H9 (cell line): Measurements from ENCODE around the gene ASMTL. TPM values are rescaled to one million over a fixed set of nuclear protein-coding genes. Genes with fewer than 3 reads are reported as not detected.

Experiments
- DNase-seq: peaks from one replicate; pipeline ENCODE4 v3.0.0-alpha.2; 2017
- H2AFZ ChIP-seq: one replicate; pipeline ENCODE4 v1.6.1; 2013; ENCODE audit warnings: mild to moderate bottlenecking, low read length, control low read depth, moderate library complexity
- H2AK5ac ChIP-seq: 2 replicates; pipeline ENCODE4 v1.6.1; 2013; ENCODE audit warnings: low read length, control low read depth, mixed read lengths; ENCODE audit not compliant: insufficient read length
- H2BK120ac ChIP-seq: one replicate; pipeline ENCODE4 v1.6.1; 2013; ENCODE audit warnings: low read depth, mild to moderate bottlenecking, low read length, control low read depth, inconsistent platforms; ENCODE audit not compliant: poor library complexity, severe bottlenecking
- H2BK12ac ChIP-seq: 2 replicates; pipeline ENCODE4 v1.6.1; 2013; ENCODE audit warnings: low read length, control low read depth, mixed read lengths, low read depth; ENCODE audit not compliant: insufficient read length
- H2BK15ac ChIP-seq: 2 replicates; pipeline ENCODE4 v1.6.1; 2013; ENCODE audit warnings: low read depth, low read length, control low read depth
- H2BK20ac ChIP-seq: one replicate; pipeline ENCODE4 v1.6.1; 2013; ENCODE audit warnings: low read depth, mild to moderate bottlenecking, low read length, control low read depth, inconsistent platforms; ENCODE audit not compliant: poor library complexity, severe bottlenecking
- H2BK5ac ChIP-seq: 2 replicates; pipeline ENCODE4 v1.6.1; 2013; ENCODE audit warnings: low read length, control low read depth, mixed read lengths; ENCODE audit not compliant: insufficient read length
- H3K14ac ChIP-seq: 2 replicates; pipeline ENCODE4 v1.6.1; 2013; ENCODE audit warnings: low read length, control low read depth; ENCODE audit not compliant: insufficient read depth
- H3K18ac ChIP-seq: 2 replicates; pipeline ENCODE4 v1.6.1; 2013; ENCODE audit warnings: low read depth, mild to moderate bottlenecking, mixed read lengths, low read length, control low read depth; ENCODE audit not compliant: insufficient read length
- H3K23ac ChIP-seq: 2 replicates; pipeline ENCODE4 v1.6.1; 2013; ENCODE audit warnings: low read length, control low read depth, mixed read lengths, low read depth; ENCODE audit not compliant: insufficient read length
- H3K23me2 ChIP-seq: 2 replicates; pipeline ENCODE4 v1.6.1; 2013; ENCODE audit warnings: low read depth, mild to moderate bottlenecking, mixed read lengths, low read length, control low read depth; ENCODE audit not compliant: insufficient read length, poor library complexity, severe bottlenecking
- H3K27ac ChIP-seq: 2 replicates; pipeline ENCODE4 v1.5.1; 2013; ENCODE audit warnings: low read length, control low read depth, mixed read lengths, low read depth; ENCODE audit not compliant: insufficient read length
- H3K27me3 ChIP-seq: 2 replicates; pipeline ENCODE4 v1.6.1; 2013; ENCODE audit warnings: low read length, control low read depth, inconsistent platforms; ENCODE audit not compliant: insufficient read depth
- H3K4ac ChIP-seq: 2 replicates; pipeline ENCODE4 v1.6.1; 2013; ENCODE audit warnings: low read depth, mild to moderate bottlenecking, control low read depth, inconsistent platforms, low read length, moderate library complexity
- H3K4me1 ChIP-seq: 2 replicates; pipeline ENCODE4 v1.6.1; 2013; ENCODE audit warnings: low read length, control low read depth, inconsistent platforms; ENCODE audit not compliant: insufficient read depth
- H3K4me2 ChIP-seq: 2 replicates; pipeline ENCODE4 v1.6.1; 2013; ENCODE audit warnings: low read length, control low read depth, mixed read lengths; ENCODE audit not compliant: insufficient read length, insufficient read depth
- H3K56ac ChIP-seq: 2 replicates; pipeline ENCODE4 v1.6.1; 2013; ENCODE audit warnings: low read depth, mild to moderate bottlenecking, mixed read lengths, low read length, control low read depth; ENCODE audit not compliant: insufficient read length
- H3K79me1 ChIP-seq: 2 replicates; pipeline ENCODE4 v1.6.1; 2013; ENCODE audit warnings: low read depth, mild to moderate bottlenecking, moderate library complexity, low read length, control low read depth, inconsistent platforms; ENCODE audit not compliant: insufficient read depth, poor library complexity, severe bottlenecking
- H3K79me2 ChIP-seq: 2 replicates; pipeline ENCODE4 v1.6.1; 2013; ENCODE audit warnings: low read length, control low read depth, inconsistent platforms; ENCODE audit not compliant: insufficient read depth
- H3K9ac ChIP-seq: 2 replicates; pipeline ENCODE4 v1.6.1; 2013; ENCODE audit warnings: low read length, control low read depth, mixed read lengths; ENCODE audit not compliant: insufficient read length; ENCODE audit errors: extremely low read depth
- H3K9me3 ChIP-seq: one replicate; pipeline ENCODE4 v1.6.1; 2013; ENCODE audit warnings: low read depth, low read length, inconsistent platforms; ENCODE audit not compliant: control insufficient read depth
- H3T11ph ChIP-seq: one replicate; pipeline ENCODE4 v1.6.1; 2013; ENCODE audit warnings: mild to moderate bottlenecking, low read length, control low read depth, inconsistent platforms
- H4K20me1 ChIP-seq: one replicate; pipeline ENCODE4 v1.6.1; 2013; ENCODE audit not compliant: control insufficient read depth, insufficient read length, insufficient read depth
- H4K5ac ChIP-seq: 2 replicates; pipeline ENCODE4 v1.6.1; 2013; ENCODE audit warnings: low read depth, mild to moderate bottlenecking, mixed read lengths, low read length, control low read depth; ENCODE audit not compliant: insufficient read length
- H4K8ac ChIP-seq: replicated peaks from 2 replicates; pipeline ENCODE4 v1.6.1; 2013; ENCODE audit warnings: low read length, control low read depth, mixed read lengths, low read depth; ENCODE audit not compliant: insufficient read length
- H4K91ac ChIP-seq: 2 replicates; pipeline ENCODE4 v1.6.1; 2013; ENCODE audit warnings: low read depth, mild to moderate bottlenecking, moderate library complexity, mixed read lengths, low read length, control low read depth; ENCODE audit not compliant: insufficient read length
- H3K27ac Mint-ChIP-seq, 3 experiments: 2 replicates in 2 of 3; 3 replicates in 1 of 3; pipeline ENCODE4 v1.8.0; 2020 to 2021; ENCODE audit warnings: mixed read lengths in 3 of 3, mild to moderate bottlenecking in 1 of 3, moderate library complexity in 1 of 3
- H3K27me3 Mint-ChIP-seq: 2 replicates; pipeline ENCODE4 v1.8.0; 2021; ENCODE audit warnings: low read depth, mild to moderate bottlenecking, moderate library complexity, mixed read lengths
- H3K36me3 Mint-ChIP-seq, 3 experiments: 2 replicates in 2 of 3; 3 replicates in 1 of 3; pipeline ENCODE4 v1.8.0; 2020 to 2021; ENCODE audit warnings: low read depth in 3 of 3, mixed read lengths in 3 of 3; ENCODE audit not compliant: insufficient read depth in 1 of 3
- H3K4me1 Mint-ChIP-seq, 2 experiments: 2 replicates each; pipeline ENCODE4 v1.8.0; 2020; ENCODE audit warnings: mixed read lengths in 2 of 2
- H3K4me3 Mint-ChIP-seq, 2 experiments: 2 replicates in 1 of 2; 3 replicates in 1 of 2; pipeline ENCODE4 v1.8.0; 2020 to 2021; ENCODE audit warnings: mild to moderate bottlenecking in 2 of 2, mixed read lengths in 2 of 2, moderate library complexity in 1 of 2
- H3K9me3 Mint-ChIP-seq, 2 experiments: 2 replicates in 1 of 2; 3 replicates in 1 of 2; pipeline ENCODE4 v1.8.0; 2020; ENCODE audit warnings: mild to moderate bottlenecking in 2 of 2, mixed read lengths in 2 of 2, moderate library complexity in 1 of 2
- CTCF ChIP-seq: fragments of 200-600 bp; sonication (generic); conservative IDR thresholded peaks from 3 replicates; pipeline ENCODE4 v1.8.0; 2021; ENCODE audit warnings: antibody characterized with exemption, mild to moderate bottlenecking
- WGBS: extraction: QIAGEN DNeasy Blood & Tissue Kit; methylation state at CpG from one replicate; pipeline ENCODE4 v1.1.7; 2013; ENCODE audit warnings: missing lambda C conversion rate, low lambda C conversion rate, mixed read lengths; ENCODE audit not compliant: insufficient read length; ENCODE audit errors: extremely low coverage; 5-methylcytosine and 5-hydroxymethylcytosine counted together
- total RNA-seq: library from RNA; stranded (reverse); gene quantifications from 2 replicates; pipeline ENCODE4 v1.2.1, GENCODE V29; 2021

The ASMTL gene
- total RNA-seq, 1 experiment from 2014 or later = 59.8 TPM

GRCh38 chrX:1401611-1402430, 50.9 kb downstream of the ASMTL start:
- DNase-seq = no peak
- H3K27ac ChIP-seq = no peak overlapping the region
- no CpG with 5 or more reads among the region's 30 CpGs for WGBS

More at GRCh38 chrX:1401611-1402430, 50.9 kb downstream of the ASMTL start:
- Histone ChIP-seq H4K20me1 (no peaks in the 10 kb centered on the region), H3K4ac (no peak overlapping the region), H2BK12ac (no peak overlapping the region), H3K27me3 (no peaks in the 10 kb centered on the region), H2BK20ac (no peak overlapping the region), H3K9ac (no peak overlapping the region), H4K91ac (no peak overlapping the region), H3K4me2 (no peak overlapping the region), H2BK15ac (no peak overlapping the region), H3K9me3 (no peaks in the 10 kb centered on the region), H4K8ac (no peak overlapping the region), H3K56ac (no peak overlapping the region), H2AK5ac (no peak overlapping the region), H3K18ac (no peak overlapping the region), H3K23ac (no peak overlapping the region), H3K4me1 (no peaks in the 10 kb centered on the region; the same call in 1 of the 2 replicates), H2BK5ac (no peak overlapping the region), H3K23me2 (no peaks in the 10 kb centered on the region), H3K14ac (no peak overlapping the region), H2BK120ac (no peak overlapping the region), H2AFZ (no peak overlapping the region), H3T11ph (no peak overlapping the region), H3K79me2 (no peaks in the 10 kb centered on the region), H4K5ac (no peak overlapping the region), H3K79me1 (no peaks in the 10 kb centered on the region)
- H3K9me3 Mint-ChIP-seq = no peaks in the 10 kb centered on the region
- H3K36me3 Mint-ChIP-seq = peaks cover 4 to 39% (median 8%) of the 10 kb centered on the region in 3 experiments; a peak in 6 of 7 replicates
- H3K27ac Mint-ChIP-seq = no peak overlapping the region; a peak in 1 of 7 replicates
- H3K4me3 Mint-ChIP-seq = no peak overlapping the region
- H3K4me1 Mint-ChIP-seq = peaks cover 0 to 3% of the 10 kb centered on the region in 2 experiments; a peak in 1 of 4 replicates
- H3K27me3 Mint-ChIP-seq = no peaks in the 10 kb centered on the region
- no peak for TF ChIP-seq CTCF
